Stomach (tissue), 4 donors: ENCODE data around the gene NDUFB7.

ENCODE experiments used
- CTCF ChIP-seq, 7 experiments: fragments of 450-650 bp in 4 of 7; fragments of 200-600 bp in 3 of 7; sonication (generic) in 3 of 7; IDR thresholded peaks; one replicate each; pipeline ENCODE4 v1.5.1; 2016 to 2019; ENCODE audit warnings: antibody characterized with exemption in 7 of 7, control low read depth in 2 of 7, mild to moderate bottlenecking in 1 of 7
- POLR2A ChIP-seq, 4 donors: fragments of 450-650 bp; IDR thresholded peaks; one replicate each; pipeline ENCODE4 v1.6.1; 2016; ENCODE audit warnings: antibody characterized with exemption in 4 of 4, control low read depth in 2 of 4, mild to moderate bottlenecking in 1 of 4, moderate library complexity in 1 of 4
- POLR2AphosphoS5 ChIP-seq, 3 donors: sonication (generic); formaldehyde crosslinking; IDR thresholded peaks; one replicate each; pipeline ENCODE4 v1.6.1; 2016; ENCODE audit warnings: antibody characterized with exemption in 3 of 3

GRCh38 chr19:14526423-14526822 lies 45.4 kb downstream of the NDUFB7 start:
- no peak for TF ChIP-seq CTCF (IDR thresholded peaks at IDR 0.05)
- TF ChIP-seq POLR2AphosphoS5 (IDR thresholded peaks at IDR 0.05), result no peak
- no peak for TF ChIP-seq POLR2A (IDR thresholded peaks at IDR 0.05)
